ENCODE data around the gene APMAP.

The APMAP gene

GRCh38 chr20:24991897-24992486 is 559 bp downstream of the APMAP start:
- no peak for DNase-seq (ENCODE audit: low read depth, low spot score)

GRCh38 chr20:24990810-24991252 is 1.7 kb downstream of the APMAP start:
- no peak overlapping the region for H3K27ac ChIP-seq
- no peak for DNase-seq (ENCODE audit: low read depth, low spot score)

More at GRCh38 chr20:24991897-24992486, 559 bp downstream of the APMAP start:
- peak overlapping the region; percentile 72 for H3K27ac ChIP-seq

- H3K27ac ChIP-seq: no peak overlapping the region
- no peak for DNase-seq (ENCODE audit: low read depth, low spot score)
Measured at GRCh38 chr20:24989162-24989561, 3.4 kb downstream of the APMAP start.

- peak overlapping the region; percentile 27 for H3K27ac ChIP-seq
- DNase-seq (ENCODE audit: low read depth, low spot score): no peak
Measured at GRCh38 chr20:24987873-24988835, 4.4 kb downstream of the APMAP start.

- DNase-seq (ENCODE audit: low read depth, low spot score): peak; percentile 46
- peak overlapping the region; percentile 27 for H3K27ac ChIP-seq
Measured at GRCh38 chr20:24987244-24987643, 5.3 kb downstream of the APMAP start.

- no peak for DNase-seq (ENCODE audit: low read depth, low spot score)
- H3K27ac ChIP-seq: no peak overlapping the region
Measured at GRCh38 chr20:24986436-24987015, 6.0 kb downstream of the APMAP start.

- no peak for DNase-seq (ENCODE audit: low read depth, low spot score)
- H3K27ac ChIP-seq: no peak overlapping the region
Measured at GRCh38 chr20:24985802-24986201, 6.7 kb downstream of the APMAP start.

- DNase-seq (ENCODE audit: low read depth, low spot score): no peak
- no peak overlapping the region for H3K27ac ChIP-seq
Measured at GRCh38 chr20:24984961-24985640, 7.5 kb downstream of the APMAP start.

GRCh38 chr20:24983896-24984295 is 8.7 kb downstream of the APMAP start:
- DNase-seq (ENCODE audit: low read depth, low spot score): no peak
- no peak overlapping the region for H3K27ac ChIP-seq

- DNase-seq (ENCODE audit: low read depth, low spot score): no peak
- no peak overlapping the region for H3K27ac ChIP-seq
Measured at GRCh38 chr20:24981790-24982189, 10.8 kb downstream of the APMAP start.

GRCh38 chr20:24981282-24981681 is 11.3 kb downstream of the APMAP start:
- H3K27ac ChIP-seq: no peak overlapping the region
- DNase-seq (ENCODE audit: low read depth, low spot score): no peak

GRCh38 chr20:24980291-24981053 is 12.1 kb downstream of the APMAP start:
- no peak for DNase-seq (ENCODE audit: low read depth, low spot score)
- H3K27ac ChIP-seq: no peak overlapping the region

- H3K27ac ChIP-seq: no peak overlapping the region
- DNase-seq (ENCODE audit: low read depth, low spot score): no peak
Measured at GRCh38 chr20:24979036-24979960, 13.3 kb downstream of the APMAP start.

GRCh38 chr20:24978513-24978912 is 14.0 kb downstream of the APMAP start:
- no peak for DNase-seq (ENCODE audit: low read depth, low spot score)
- no peak overlapping the region for H3K27ac ChIP-seq

GRCh38 chr20:24977797-24978196 is 14.8 kb downstream of the APMAP start:
- H3K27ac ChIP-seq: no peak overlapping the region

GRCh38 chr20:24977336-24977735 is 15.2 kb downstream of the APMAP start:
- no peak for DNase-seq (ENCODE audit: low read depth, low spot score)
- no peak overlapping the region for H3K27ac ChIP-seq

More at GRCh38 chr20:24977797-24978196, 14.8 kb downstream of the APMAP start:
- DNase-seq (ENCODE audit: low read depth, low spot score): no peak

- DNase-seq (ENCODE audit: low read depth, low spot score): no peak
- H3K27ac ChIP-seq: no peak overlapping the region
Measured at GRCh38 chr20:24972341-24972740, 20.2 kb downstream of the APMAP start.

GRCh38 chr20:24971376-24972101 is 21.0 kb downstream of the APMAP start:
- H3K27ac ChIP-seq: no peak overlapping the region
- DNase-seq (ENCODE audit: low read depth, low spot score): no peak

All from epithelial cell of prostate (primary cell).